Chondrocyte (in vitro differentiated cells): ENCODE results near the gene CA5A. TPM values are rescaled to one million over a fixed set of nuclear protein-coding genes. Genes with fewer than 3 reads are reported as not detected.

Experiments
- DNase-seq: peaks from one replicate; pipeline ENCODE4 v3.0.0; 2021; ENCODE audit warnings: mixed read lengths, low spot score
- H3K27ac Mint-ChIP-seq: one replicate; pipeline ENCODE4 v1.8.0; 2021; ENCODE audit warnings: mild to moderate bottlenecking, moderate library complexity, mixed read lengths; ENCODE audit not compliant: unreplicated experiment
- H3K27me3 Mint-ChIP-seq: 2 replicates; pipeline ENCODE4 v1.8.0; 2021; ENCODE audit warnings: low read depth, mixed read lengths
- H3K36me3 Mint-ChIP-seq: 2 replicates; pipeline ENCODE4 v1.8.0; 2021; ENCODE audit warnings: low read depth, mixed read lengths
- H3K4me1 Mint-ChIP-seq: 2 replicates; pipeline ENCODE4 v1.8.0; 2021; ENCODE audit warnings: low read depth, mild to moderate bottlenecking, mixed read lengths
- H3K4me3 Mint-ChIP-seq: one replicate; pipeline ENCODE4 v1.8.0; 2021; ENCODE audit warnings: mild to moderate bottlenecking, moderate library complexity, mixed read lengths; ENCODE audit not compliant: unreplicated experiment
- H3K9me3 Mint-ChIP-seq: 2 replicates; pipeline ENCODE4 v1.8.0; 2021; ENCODE audit warnings: low read depth, mixed read lengths
- CTCF ChIP-seq: fragments of 200-600 bp; sonication (generic); IDR thresholded peaks from 2 replicates; pipeline ENCODE4 v1.5.0; 2021; ENCODE audit warnings: antibody characterized with exemption, mild to moderate bottlenecking, moderate library complexity
- total RNA-seq: library from RNA; stranded (reverse); gene quantifications from 3 replicates; pipeline ENCODE4 v1.2.1, GENCODE V29; 2021

CA5A gene
- total RNA-seq, 1 donor from 2014 or later: not detected

GRCh38 chr16:87850009-87851006 lies 86.0 kb downstream of the CA5A start:
- peaks cover 62% of the 10 kb centered on the region for H3K4me1 Mint-ChIP-seq

GRCh38 chr16:87849419-87850008 lies 86.8 kb downstream of the CA5A start:
- TF ChIP-seq CTCF: no peak
- Mint-ChIP-seq H3K27me3 (no peaks in the 10 kb centered on the region), H3K4me3 (no peak overlapping the region), H3K9me3 (no peaks in the 10 kb centered on the region), H3K4me1 (peaks cover 65% of the 10 kb centered on the region), H3K36me3 (peaks cover 24% of the 10 kb centered on the region), H3K27ac (no peak overlapping the region)
- DNase-seq: no peak

More at GRCh38 chr16:87850009-87851006, 86.0 kb downstream of the CA5A start:
- Mint-ChIP-seq H3K4me3 (no peak overlapping the region), H3K36me3 (peaks cover 21% of the 10 kb centered on the region), H3K9me3 (no peaks in the 10 kb centered on the region), H3K27ac (peak overlapping the region; percentile 74), H3K27me3 (no peaks in the 10 kb centered on the region)
- TF ChIP-seq CTCF: peak; percentile 99
- no peak for DNase-seq

GRCh38 chr16:87848676-87849345 lies 87.5 kb downstream of the CA5A start:
- no peak for DNase-seq
- H3K9me3 Mint-ChIP-seq: no peaks in the 10 kb centered on the region
- no peak for TF ChIP-seq CTCF
- peaks cover 66% of the 10 kb centered on the region for H3K4me1 Mint-ChIP-seq
- H3K27ac Mint-ChIP-seq: no peak overlapping the region
- H3K4me3 Mint-ChIP-seq: no peak overlapping the region
- H3K36me3 Mint-ChIP-seq: peaks cover 25% of the 10 kb centered on the region
- no peaks in the 10 kb centered on the region for H3K27me3 Mint-ChIP-seq

GRCh38 chr16:87847785-87848675 lies 88.3 kb downstream of the CA5A start:
- Mint-ChIP-seq H3K27me3 (no peaks in the 10 kb centered on the region), H3K4me1 (peaks cover 65% of the 10 kb centered on the region), H3K9me3 (no peaks in the 10 kb centered on the region), H3K4me3 (no peak overlapping the region), H3K36me3 (peaks cover 25% of the 10 kb centered on the region), H3K27ac (no peak overlapping the region)
- no peak for TF ChIP-seq CTCF
- DNase-seq: no peak
